DMS79 treated with DMSO at 0.1 percent for 48 hours (cell line): Measurements from ENCODE around the gene TRMT44.
"Not testable (repeated sequence)": the region's sequence is repeated elsewhere in the genome, so short reads cannot be mapped to it uniquely, and the experiment has no call there.

Source experiments
- DNase-seq: peaks from one replicate; lab custom pipeline; 2025; lab: John Stamatoyannopoulos, UW

The TRMT44 gene

GRCh38 chr4:8469550-8469949 is 29.0 kb downstream of the TRMT44 start:
- no peak for DNase-seq

GRCh38 chr4:8470451-8471024 is 30.0 kb downstream of the TRMT44 start:
- no peak for DNase-seq

- DNase-seq = no peak
These were observed 30.8 kb downstream of the TRMT44 start for GRCh38 chr4:8471211-8471875.

- DNase-seq = no peak
These were observed 31.6 kb downstream of the TRMT44 start for GRCh38 chr4:8472158-8472688.

- DNase-seq = no peak
These were observed 32.2 kb downstream of the TRMT44 start for GRCh38 chr4:8472689-8473197.

GRCh38 chr4:8473198-8473919 is 32.8 kb downstream of the TRMT44 start:
- DNase-seq = no peak

- no peak for DNase-seq
These were observed 33.5 kb downstream of the TRMT44 start for GRCh38 chr4:8473920-8474590.

- DNase-seq = no peak
These were observed 34.3 kb downstream of the TRMT44 start for GRCh38 chr4:8474856-8475255.

GRCh38 chr4:8475751-8476575 is 35.4 kb downstream of the TRMT44 start:
- DNase-seq = no peak

- DNase-seq = no peak
These were observed 36.6 kb downstream of the TRMT44 start for GRCh38 chr4:8477095-8477635.

- DNase-seq = no peak
These were observed 37.1 kb downstream of the TRMT44 start for GRCh38 chr4:8477676-8478075.

GRCh38 chr4:8478371-8478770 is 37.8 kb downstream of the TRMT44 start:
- DNase-seq = no peak

GRCh38 chr4:8478801-8479744 is 38.5 kb downstream of the TRMT44 start:
- no peak for DNase-seq

- DNase-seq = no peak
These were observed 39.6 kb downstream of the TRMT44 start for GRCh38 chr4:8480221-8480620.

- not testable (repeated sequence) for DNase-seq
These were observed 46.1 kb downstream of the TRMT44 start for GRCh38 chr4:8486643-8487042.

- no peak for DNase-seq
These were observed 48.3 kb downstream of the TRMT44 start for GRCh38 chr4:8488791-8489369.

- DNase-seq = not testable (repeated sequence)
These were observed 50.9 kb downstream of the TRMT44 start for GRCh38 chr4:8491478-8491877.

GRCh38 chr4:8492174-8492573 is 51.6 kb downstream of the TRMT44 start:
- no peak for DNase-seq

- DNase-seq = no peak
These were observed 52.9 kb downstream of the TRMT44 start for GRCh38 chr4:8493484-8493883.

GRCh38 chr4:8494218-8494617 is 53.6 kb downstream of the TRMT44 start:
- no peak for DNase-seq
